ENCODE results near the gene NEIL1.
"Not testable (repeated sequence)": the region's sequence is repeated elsewhere in the genome, so short reads cannot be mapped to it uniquely, and the experiment has no call there.

Gene NEIL1

GRCh38 chr15:75346796-75347221, at the start of gene NEIL1:
TSS of gene NEIL1 (plus strand) at chr15:75347039. CDS start at chr15:75348906, 1,867 bp downstream.
- Histone ChIP-seq H3F3A (ENCODE audit: control insufficient read depth, insufficient read depth) (peaks cover 25% of the 10 kb centered on the region), H4K20me1 (ENCODE audit: control insufficient read depth, insufficient read depth, low read depth, low read length) (no peaks in the 10 kb centered on the region), H3K36me3 (ENCODE audit: control insufficient read depth, low read length) (peaks cover 44% of the 10 kb centered on the region), H3K27ac (ENCODE audit: low read depth, low read length) (peak within 1 kb of the TSS; percentile 95), H3K9me2 (replicated peaks; ENCODE audit: control insufficient read depth, low read length) (no peaks in the 10 kb centered on the region), H3K4me3 (ENCODE audit: low read length) (peak within 1 kb of the TSS; percentile 98), H3K4me2 (ENCODE audit: low read length) (peak within 1 kb of the TSS; percentile 85), H3K27me3 (ENCODE audit: control insufficient read depth, low read length) (no peaks in the 10 kb centered on the region), H3K79me2 (ENCODE audit: control insufficient read depth, low read length) (peaks cover 32% of the 10 kb centered on the region), H3K9me3 (ENCODE audit: control insufficient read depth, insufficient read depth, low read length) (peaks cover 5% of the 10 kb centered on the region; the same call in 1 of the 2 replicates), H3K4me1 (ENCODE audit: control insufficient read depth, low read length) (peaks cover 68% of the 10 kb centered on the region)
- no peak for TF ChIP-seq EZH2phosphoT487 (IDR thresholded peaks at IDR 0.05; ENCODE audit: borderline replicate concordance, low read length)
- TF ChIP-seq, protein P1, sequence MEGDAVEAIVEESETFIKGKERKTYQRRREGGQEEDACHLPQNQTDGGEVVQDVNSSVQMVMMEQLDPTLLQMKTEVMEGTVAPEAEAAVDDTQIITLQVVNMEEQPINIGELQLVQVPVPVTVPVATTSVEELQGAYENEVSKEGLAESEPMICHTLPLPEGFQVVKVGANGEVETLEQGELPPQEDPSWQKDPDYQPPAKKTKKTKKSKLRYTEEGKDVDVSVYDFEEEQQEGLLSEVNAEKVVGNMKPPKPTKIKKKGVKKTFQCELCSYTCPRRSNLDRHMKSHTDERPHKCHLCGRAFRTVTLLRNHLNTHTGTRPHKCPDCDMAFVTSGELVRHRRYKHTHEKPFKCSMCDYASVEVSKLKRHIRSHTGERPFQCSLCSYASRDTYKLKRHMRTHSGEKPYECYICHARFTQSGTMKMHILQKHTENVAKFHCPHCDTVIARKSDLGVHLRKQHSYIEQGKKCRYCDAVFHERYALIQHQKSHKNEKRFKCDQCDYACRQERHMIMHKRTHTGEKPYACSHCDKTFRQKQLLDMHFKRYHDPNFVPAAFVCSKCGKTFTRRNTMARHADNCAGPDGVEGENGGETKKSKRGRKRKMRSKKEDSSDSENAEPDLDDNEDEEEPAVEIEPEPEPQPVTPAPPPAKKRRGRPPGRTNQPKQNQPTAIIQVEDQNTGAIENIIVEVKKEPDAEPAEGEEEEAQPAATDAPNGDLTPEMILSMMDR (IDR thresholded peaks at IDR 0.05; ENCODE audit: low read depth, low read length, poor library complexity, severe bottlenecking), result no peak

DNA sequence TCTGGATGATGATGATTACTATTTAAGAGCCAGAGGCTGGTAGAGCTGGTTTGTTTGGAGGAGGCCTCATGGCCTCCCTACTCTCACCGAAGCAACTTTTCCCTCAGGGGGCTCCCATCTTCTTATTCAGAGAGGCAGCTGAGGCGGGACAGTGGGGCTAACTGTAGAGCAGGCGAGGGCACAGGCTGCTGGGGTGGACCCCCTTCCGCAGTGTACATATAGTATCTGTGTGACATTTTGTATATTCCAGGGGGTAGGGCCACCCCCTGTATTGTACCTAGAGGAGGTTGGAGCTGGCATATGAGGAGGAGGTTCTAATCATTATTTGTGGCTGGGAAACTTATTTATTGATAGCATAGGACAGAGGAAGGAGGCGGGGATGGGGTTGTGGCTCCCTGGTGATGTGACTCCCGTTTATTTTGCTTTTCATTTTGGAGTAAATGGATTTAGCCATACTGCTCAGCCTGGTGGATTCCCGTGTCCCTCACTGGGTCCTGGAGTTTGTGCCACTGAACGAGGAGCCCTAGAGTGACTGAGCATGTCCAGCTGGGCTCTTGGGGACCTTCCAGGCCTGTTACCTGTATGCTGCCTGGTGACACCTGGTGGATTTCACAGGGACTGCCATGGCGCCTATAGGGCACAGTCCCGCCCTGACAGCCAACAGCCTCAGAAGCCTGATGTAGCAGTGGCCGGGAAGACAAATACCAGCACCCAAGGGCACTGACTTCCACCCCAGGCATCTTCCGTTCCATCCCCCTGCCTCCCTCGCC, 48.1 kb upstream of the NEIL1 start:
- not testable (repeated sequence) for H3K27me3 ChIP-seq (ENCODE audit: control insufficient read depth, low read length); H3K9me2 ChIP-seq (replicated peaks; ENCODE audit: control insufficient read depth, low read length); H3K9me3 ChIP-seq (ENCODE audit: control insufficient read depth, insufficient read depth, low read length); H3K79me2 ChIP-seq (ENCODE audit: control insufficient read depth, low read length); H3K27ac ChIP-seq (ENCODE audit: low read depth, low read length); H3K36me3 ChIP-seq (ENCODE audit: control insufficient read depth, low read length); H3K4me3 ChIP-seq (ENCODE audit: low read length); H3K4me1 ChIP-seq (ENCODE audit: control insufficient read depth, low read length); H3F3A ChIP-seq (ENCODE audit: control insufficient read depth, insufficient read depth); H4K20me1 ChIP-seq (ENCODE audit: control insufficient read depth, insufficient read depth, low read depth, low read length)
- H3K4me2 ChIP-seq (ENCODE audit: low read length), result 0 out of 2 replicates have a peak overlapping the region, but pooled peaks have one; percentile 24
- TF ChIP-seq, protein P1 (IDR thresholded peaks at IDR 0.05; ENCODE audit: low read depth, low read length, poor library complexity, severe bottlenecking), result peak; percentile 26

DNA sequence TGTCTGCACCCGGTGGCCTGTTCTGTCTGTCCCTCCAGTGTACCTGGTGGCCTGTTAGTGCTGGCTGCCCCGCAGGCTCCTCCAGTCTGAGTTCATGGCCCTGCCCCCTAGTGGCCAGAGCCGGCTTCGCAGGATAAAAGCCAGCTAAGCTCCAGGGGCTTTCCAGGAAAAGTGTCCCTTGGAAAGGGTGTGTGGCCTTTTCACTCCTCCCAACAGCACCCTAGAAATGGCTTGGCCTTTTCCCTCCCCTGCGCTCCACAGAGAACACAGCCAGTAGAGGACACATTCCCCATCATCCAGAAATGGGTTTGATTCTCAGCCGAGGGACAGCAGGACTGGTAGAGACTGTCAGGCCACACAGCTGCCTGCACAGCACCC, 47.5 kb upstream of the NEIL1 start:
- H3K4me2 ChIP-seq (ENCODE audit: low read length), result 0 out of 2 replicates have a peak overlapping the region, but pooled peaks have one; percentile 24
- H3F3A ChIP-seq (ENCODE audit: control insufficient read depth, insufficient read depth); H4K20me1 ChIP-seq (ENCODE audit: control insufficient read depth, insufficient read depth, low read depth, low read length); H3K36me3 ChIP-seq (ENCODE audit: control insufficient read depth, low read length); H3K4me1 ChIP-seq (ENCODE audit: control insufficient read depth, low read length); H3K27me3 ChIP-seq (ENCODE audit: control insufficient read depth, low read length); H3K27ac ChIP-seq (ENCODE audit: low read depth, low read length); H3K79me2 ChIP-seq (ENCODE audit: control insufficient read depth, low read length); H3K9me2 ChIP-seq (replicated peaks; ENCODE audit: control insufficient read depth, low read length); H3K4me3 ChIP-seq (ENCODE audit: low read length); H3K9me3 ChIP-seq (ENCODE audit: control insufficient read depth, insufficient read depth, low read length): not testable (repeated sequence)
- TF ChIP-seq, protein P1 (IDR thresholded peaks at IDR 0.05; ENCODE audit: low read depth, low read length, poor library complexity, severe bottlenecking), result peak; percentile 50

DNA sequence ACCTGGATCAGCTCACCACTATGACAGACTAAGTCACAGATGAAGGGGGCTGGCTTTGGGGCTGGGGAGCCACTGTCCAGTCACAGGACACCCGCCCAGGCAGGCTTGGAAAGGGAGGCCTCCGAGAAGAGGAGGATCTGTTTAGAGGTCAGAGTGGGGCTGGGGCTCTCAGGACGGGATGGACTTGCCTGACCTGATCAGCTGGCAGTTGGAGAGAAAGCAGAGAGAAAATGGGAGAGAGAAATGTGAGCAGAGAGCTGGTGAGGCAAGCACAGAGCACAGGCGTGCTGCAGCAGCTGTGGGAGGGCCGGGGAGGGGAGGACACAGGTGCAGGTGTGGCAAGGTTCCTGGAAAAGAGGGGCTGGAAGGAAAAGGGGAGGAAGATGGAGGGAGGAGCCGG, 46.8 kb upstream of the NEIL1 start:
- not testable (repeated sequence) for H3K4me1 ChIP-seq (ENCODE audit: control insufficient read depth, low read length); H3K36me3 ChIP-seq (ENCODE audit: control insufficient read depth, low read length); H3K79me2 ChIP-seq (ENCODE audit: control insufficient read depth, low read length); H3K4me3 ChIP-seq (ENCODE audit: low read length); H3F3A ChIP-seq (ENCODE audit: control insufficient read depth, insufficient read depth); H3K9me2 ChIP-seq (replicated peaks; ENCODE audit: control insufficient read depth, low read length); H3K9me3 ChIP-seq (ENCODE audit: control insufficient read depth, insufficient read depth, low read length); H3K4me2 ChIP-seq (ENCODE audit: low read length); H4K20me1 ChIP-seq (ENCODE audit: control insufficient read depth, insufficient read depth, low read depth, low read length); H3K27ac ChIP-seq (ENCODE audit: low read depth, low read length)
- H3K27me3 ChIP-seq (ENCODE audit: control insufficient read depth, low read length), result peaks cover 12% of the 10 kb centered on the region

All from DOHH2 (cell line).